HL-60 (cell line): ENCODE results near the gene TEAD4.

Experiments used
- GABPA ChIP-seq: IDR thresholded peaks from 2 replicates; pipeline ENCODE4 v1.6.1; 2012; ENCODE audit warnings: low read depth
- POLR2AphosphoS5 ChIP-seq: IDR thresholded peaks from 2 replicates; pipeline ENCODE4 v1.6.1; 2012; ENCODE audit warnings: low read depth
- SPI1 ChIP-seq: IDR thresholded peaks from 2 replicates; pipeline ENCODE4 v1.6.1; 2012; ENCODE audit warnings: low read depth, mild to moderate bottlenecking, borderline replicate concordance
- TF ChIP-seq, protein P1 (sequence below): IDR thresholded peaks from one replicate; pipeline ENCODE4 v1.5.1; 2011; ENCODE audit warnings: low read length, control low read depth, inconsistent platforms; ENCODE audit not compliant: insufficient read depth
- TF ChIP-seq, protein P2 (sequence below): IDR thresholded peaks from 2 replicates; pipeline ENCODE4 v1.6.1; 2012; ENCODE audit warnings: low read depth; ENCODE audit not compliant: insufficient replicate concordance

DNA sequence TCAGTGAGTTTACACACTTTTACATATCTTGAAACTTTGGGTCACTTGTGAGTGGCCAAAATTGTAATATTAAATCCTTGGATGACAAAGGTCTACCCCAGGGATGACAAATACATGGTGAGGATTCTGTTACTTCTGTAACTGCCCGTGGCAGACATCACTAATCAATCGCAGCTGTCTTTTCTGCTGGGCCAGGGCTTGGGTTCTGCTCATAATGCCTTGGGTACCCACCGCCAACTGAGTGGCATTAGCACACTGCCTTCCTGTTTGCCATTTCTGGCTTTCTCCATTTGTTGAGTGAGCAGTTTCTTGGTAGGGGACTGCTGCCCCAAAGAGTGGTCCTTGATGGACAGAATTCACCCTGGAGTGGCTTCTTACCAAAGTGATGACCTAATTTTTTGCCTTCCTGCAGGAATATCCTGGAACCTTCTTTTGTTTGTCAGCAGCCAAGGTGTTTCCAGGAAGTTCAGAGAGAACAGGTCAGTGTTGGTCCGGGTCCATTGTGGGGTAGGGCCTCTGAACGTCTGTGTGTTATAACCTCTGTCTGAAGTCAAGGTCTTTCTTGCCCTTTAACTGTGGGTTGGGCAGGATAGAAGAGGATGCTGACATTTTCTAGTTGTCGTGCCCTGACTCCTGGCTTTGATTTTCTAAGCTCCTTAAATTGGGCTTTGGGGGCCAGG, 124.2 kb downstream of the TEAD4 start:
- TF ChIP-seq POLR2AphosphoS5 (no peak), GABPA (no peak), SPI1 (no peak)
- TF ChIP-seq, protein P1, sequence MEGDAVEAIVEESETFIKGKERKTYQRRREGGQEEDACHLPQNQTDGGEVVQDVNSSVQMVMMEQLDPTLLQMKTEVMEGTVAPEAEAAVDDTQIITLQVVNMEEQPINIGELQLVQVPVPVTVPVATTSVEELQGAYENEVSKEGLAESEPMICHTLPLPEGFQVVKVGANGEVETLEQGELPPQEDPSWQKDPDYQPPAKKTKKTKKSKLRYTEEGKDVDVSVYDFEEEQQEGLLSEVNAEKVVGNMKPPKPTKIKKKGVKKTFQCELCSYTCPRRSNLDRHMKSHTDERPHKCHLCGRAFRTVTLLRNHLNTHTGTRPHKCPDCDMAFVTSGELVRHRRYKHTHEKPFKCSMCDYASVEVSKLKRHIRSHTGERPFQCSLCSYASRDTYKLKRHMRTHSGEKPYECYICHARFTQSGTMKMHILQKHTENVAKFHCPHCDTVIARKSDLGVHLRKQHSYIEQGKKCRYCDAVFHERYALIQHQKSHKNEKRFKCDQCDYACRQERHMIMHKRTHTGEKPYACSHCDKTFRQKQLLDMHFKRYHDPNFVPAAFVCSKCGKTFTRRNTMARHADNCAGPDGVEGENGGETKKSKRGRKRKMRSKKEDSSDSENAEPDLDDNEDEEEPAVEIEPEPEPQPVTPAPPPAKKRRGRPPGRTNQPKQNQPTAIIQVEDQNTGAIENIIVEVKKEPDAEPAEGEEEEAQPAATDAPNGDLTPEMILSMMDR = no peak
- TF ChIP-seq, protein P2, sequence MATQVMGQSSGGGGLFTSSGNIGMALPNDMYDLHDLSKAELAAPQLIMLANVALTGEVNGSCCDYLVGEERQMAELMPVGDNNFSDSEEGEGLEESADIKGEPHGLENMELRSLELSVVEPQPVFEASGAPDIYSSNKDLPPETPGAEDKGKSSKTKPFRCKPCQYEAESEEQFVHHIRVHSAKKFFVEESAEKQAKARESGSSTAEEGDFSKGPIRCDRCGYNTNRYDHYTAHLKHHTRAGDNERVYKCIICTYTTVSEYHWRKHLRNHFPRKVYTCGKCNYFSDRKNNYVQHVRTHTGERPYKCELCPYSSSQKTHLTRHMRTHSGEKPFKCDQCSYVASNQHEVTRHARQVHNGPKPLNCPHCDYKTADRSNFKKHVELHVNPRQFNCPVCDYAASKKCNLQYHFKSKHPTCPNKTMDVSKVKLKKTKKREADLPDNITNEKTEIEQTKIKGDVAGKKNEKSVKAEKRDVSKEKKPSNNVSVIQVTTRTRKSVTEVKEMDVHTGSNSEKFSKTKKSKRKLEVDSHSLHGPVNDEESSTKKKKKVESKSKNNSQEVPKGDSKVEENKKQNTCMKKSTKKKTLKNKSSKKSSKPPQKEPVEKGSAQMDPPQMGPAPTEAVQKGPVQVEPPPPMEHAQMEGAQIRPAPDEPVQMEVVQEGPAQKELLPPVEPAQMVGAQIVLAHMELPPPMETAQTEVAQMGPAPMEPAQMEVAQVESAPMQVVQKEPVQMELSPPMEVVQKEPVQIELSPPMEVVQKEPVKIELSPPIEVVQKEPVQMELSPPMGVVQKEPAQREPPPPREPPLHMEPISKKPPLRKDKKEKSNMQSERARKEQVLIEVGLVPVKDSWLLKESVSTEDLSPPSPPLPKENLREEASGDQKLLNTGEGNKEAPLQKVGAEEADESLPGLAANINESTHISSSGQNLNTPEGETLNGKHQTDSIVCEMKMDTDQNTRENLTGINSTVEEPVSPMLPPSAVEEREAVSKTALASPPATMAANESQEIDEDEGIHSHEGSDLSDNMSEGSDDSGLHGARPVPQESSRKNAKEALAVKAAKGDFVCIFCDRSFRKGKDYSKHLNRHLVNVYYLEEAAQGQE = no peak
